Stimulated activated CD4-positive, alpha-beta T cell treated with anti-CD3 and anti-CD28 coated beads, Interleukin-1b, Interleukin-23, amount 100 ng/mL, for 1 hour (primary cell): ENCODE data around the gene TESMIN.

Experiments used
- DNase-seq, 2 donors: peaks; one replicate each; pipeline ENCODE4 v3.0.0-alpha.2; 2020; ENCODE audit warnings: low read depth in 2 of 2

TESMIN gene

DNA sequence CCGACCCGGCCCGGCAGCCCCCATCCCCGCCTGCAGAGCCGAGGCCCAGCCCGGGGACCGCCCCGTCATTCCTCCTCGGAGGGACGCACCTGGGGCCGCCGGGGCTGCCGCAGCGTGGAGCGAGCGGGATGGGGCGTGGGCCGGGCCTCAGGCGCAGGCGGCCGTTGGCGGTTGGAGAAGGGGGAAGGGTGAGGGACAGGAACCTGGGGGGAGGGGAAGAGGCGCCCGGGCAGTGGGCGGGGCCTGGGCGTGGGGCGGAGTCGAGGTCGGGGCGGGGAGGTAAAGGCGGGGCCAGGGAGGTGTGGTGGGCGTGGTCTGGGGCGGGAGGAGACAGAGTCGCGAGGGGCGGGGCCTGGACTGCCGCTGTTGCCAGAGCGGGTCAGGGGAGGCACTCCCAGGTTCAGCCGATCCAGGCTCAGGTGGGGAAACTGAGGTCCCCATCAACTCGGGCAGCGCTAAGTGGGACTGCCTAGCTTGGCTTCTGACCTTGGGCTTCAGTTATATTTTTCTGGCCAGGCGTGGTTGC is at the start of gene TESMIN:
Gene TESMIN (minus strand): TSS at position 190 of the 526 bp plus-strand sequence. CDS start 860 bp downstream, outside the sequence.
- peak; percentile 91 to 92 for DNase-seq

DNA sequence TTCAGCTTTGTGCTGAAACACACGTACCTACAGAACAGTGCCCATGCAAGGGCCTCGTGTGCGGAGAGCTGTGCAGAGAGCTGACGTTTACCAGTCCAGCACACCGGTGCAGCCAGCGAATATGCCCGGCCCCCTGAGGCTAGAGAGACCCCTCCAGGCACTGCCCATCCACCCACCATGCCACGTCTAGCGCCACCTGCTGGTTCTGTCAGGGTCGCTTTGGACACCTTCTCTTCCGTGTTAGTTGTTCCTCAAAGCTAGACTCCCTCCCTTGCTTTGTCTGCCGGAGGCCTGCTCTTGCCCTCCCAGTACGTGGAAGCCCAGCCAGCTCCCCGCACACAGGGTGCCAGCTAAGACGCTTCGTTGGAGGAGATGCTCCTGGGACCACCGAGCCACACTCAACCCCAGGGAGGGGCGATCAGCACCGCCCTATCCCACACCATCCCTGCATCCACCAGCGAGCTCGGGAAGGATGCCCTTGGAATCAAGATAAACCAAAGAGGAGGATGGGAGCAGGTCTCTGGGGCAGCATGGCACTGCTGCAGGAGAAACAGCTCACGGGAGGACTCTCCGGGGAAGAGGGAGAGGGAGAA is 47.0 kb upstream of the TESMIN start:
- peak; percentile 3 to 21 for DNase-seq

DNA sequence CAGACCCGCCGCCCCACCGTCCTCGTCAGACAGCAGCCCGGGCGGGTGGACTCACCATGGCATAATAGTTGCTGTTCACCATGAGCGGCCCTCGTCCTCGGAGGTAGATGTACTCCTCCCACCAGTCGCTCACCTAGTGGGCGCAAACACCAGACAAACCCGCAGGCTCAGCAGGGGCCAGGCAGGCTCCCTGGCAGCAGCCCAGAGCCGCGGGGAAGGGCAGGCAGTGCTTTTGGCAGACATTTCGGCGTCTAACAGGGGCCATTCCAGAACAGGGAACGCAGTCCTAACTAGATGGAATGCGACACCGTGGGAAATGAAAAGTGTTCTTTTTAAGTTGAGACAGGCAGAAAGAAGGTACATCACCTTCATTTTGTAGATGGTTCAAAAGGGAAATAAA is 45.5 kb upstream of the TESMIN start:
- DNase-seq = no peak

GRCh38 chr11:68792400-68792966 is 41.2 kb upstream of the TESMIN start:
- DNase-seq = no peak

GRCh38 chr11:68784653-68785052 is 33.3 kb upstream of the TESMIN start:
- DNase-seq = no peak

DNA sequence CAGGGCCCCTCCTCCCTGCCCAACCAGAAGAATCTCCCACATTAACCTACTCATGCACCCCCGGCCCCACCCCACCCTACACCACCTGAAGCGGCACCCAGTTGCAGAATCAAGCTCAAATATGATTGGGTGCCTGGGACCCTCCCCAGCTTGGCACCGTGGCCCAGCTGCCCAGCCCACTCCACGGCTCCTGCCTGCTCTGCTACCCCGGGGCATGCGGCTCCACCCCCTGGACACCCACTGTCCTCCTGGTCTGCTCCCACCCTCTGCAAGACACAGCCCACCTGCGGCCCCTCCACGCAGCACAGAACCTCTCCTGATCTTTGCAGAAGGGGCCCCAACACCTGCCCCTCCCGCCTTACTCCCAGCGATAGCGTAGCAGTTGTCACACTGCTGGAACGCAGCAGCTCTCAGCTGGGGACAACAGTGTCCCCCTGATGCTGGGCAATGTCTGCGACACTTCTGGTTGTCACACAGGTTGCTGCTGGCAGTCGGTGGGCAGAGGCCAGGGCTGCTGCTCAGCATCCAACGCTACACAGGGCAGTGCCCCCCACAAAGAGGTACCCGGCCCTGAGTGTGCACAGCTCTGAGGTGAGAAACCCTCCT is 32.0 kb upstream of the TESMIN start:
- no peak for DNase-seq

DNA sequence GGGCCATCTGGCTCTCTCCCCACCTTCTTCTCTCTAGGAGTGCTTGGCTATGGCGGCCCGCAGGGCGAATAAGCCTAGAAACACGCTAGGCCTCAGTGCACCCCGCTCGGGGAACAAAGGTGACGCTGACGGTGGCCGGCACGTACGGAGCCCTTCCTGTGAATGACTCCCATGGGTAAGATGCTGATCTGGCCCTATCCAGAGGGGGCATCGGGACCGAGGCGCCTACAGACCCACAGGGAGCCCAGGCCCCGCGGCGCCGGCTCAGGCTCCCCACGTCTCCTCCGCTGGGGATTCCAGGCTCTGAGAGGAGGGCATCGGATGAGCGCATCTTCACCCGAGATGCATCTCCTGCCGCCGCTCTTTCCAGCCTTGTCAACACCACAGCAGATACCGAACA is 31.4 kb upstream of the TESMIN start:
- no peak for DNase-seq

GRCh38 chr11:68780829-68781228 is 29.5 kb upstream of the TESMIN start:
- no peak for DNase-seq

DNA sequence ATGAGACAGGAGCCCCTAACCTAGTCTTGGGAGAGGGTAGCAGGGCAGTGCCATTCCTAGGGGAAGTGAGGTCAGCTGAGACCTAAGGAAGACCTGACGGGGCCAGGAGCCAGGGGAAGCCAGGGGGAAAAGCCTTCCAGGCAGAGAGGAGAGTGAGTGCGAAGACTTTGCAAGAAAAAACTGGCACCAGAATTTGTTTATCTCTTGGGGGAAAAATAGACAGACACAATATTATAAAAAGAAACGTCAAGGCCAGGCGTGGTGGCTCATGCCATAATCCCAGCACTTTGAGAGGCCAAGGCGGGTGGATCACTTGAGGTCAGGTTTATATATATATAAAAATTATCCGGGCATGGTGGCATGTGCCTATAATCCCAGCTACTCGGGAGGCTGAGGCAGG is 26.9 kb upstream of the TESMIN start:
- no peak for DNase-seq

- DNase-seq = no peak
These were observed 25.3 kb upstream of the TESMIN start for GRCh38 chr11:68776442-68777235.

GRCh38 chr11:68775951-68776388 is 24.6 kb upstream of the TESMIN start:
- no peak for DNase-seq

DNA sequence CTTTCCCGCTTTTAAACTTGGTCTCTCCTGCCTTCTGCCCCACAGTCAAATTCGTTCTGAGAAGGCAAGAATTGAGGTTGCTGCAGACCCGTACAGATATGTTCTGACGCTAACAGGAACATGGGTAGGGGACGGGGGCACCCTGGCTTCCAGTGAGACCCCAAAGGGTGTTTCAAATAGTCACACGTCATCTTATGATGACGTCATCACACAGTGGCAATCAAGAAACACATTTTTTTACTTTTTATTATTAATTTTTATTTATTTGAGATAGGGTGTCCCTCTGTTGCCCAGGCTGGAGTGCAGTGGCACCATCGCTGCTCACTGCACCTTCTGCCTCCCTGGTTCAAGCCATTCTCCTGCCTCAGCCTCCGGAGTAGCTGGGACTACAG is 22.9 kb upstream of the TESMIN start:
- DNase-seq = no peak

DNA sequence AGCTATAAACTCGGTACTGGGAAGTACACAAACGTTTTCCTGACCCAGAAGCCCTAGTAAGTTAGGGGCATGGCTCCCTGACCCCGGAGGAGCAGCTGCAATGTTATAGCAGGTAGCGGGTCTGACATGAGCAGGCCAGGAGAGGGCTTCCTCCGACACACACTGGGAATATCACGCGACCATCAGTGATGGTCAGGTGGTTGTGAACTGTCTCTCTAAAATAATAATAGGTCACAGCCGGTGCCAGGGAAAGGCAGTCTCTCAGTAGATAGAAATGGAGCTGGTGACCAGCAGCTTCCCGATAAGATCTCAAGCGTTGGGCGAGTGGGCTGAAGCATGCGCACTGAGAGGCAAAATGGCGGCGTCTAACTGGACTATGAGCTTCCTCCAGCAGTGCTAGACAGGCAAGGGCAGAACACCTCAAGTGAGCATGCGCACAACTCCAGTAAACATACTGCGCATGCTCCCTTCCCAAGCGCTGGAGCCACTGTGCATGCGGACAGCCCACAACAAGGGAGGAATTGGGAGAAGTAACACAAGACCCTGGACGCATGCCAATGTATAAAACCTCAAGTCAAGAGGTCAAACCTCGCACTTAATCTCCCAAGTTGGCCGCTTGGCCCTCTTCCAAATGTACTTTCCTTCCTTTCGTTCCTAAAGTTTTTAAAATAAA is 22.3 kb upstream of the TESMIN start:
- DNase-seq = no peak

DNA sequence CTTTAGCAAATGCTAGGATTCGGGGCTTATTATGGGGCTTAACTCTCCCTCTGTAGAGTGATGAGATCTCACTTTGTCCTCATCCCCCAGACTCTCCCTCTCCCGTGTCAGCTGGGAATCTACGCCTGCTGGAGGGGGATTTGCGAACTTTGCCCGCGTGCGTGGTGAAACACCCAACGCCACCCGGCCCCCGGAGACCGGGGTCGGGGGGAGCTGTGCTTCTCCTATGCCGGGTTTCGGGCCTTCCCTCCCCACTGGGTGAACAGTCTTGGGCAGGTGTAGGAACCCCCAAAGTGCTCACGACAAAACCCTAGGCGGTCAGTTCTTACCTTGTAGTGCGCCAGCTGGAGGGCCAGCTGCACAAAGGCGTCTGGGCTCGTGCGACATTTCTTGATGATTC is 21.6 kb upstream of the TESMIN start:
- DNase-seq = no peak

GRCh38 chr11:68770781-68771180 is 19.5 kb upstream of the TESMIN start:
- no peak for DNase-seq

- DNase-seq = no peak
These were observed 16.4 kb upstream of the TESMIN start for GRCh38 chr11:68767672-68768071.

GRCh38 chr11:68766786-68767185 is 15.5 kb upstream of the TESMIN start:
- DNase-seq = no peak

DNA sequence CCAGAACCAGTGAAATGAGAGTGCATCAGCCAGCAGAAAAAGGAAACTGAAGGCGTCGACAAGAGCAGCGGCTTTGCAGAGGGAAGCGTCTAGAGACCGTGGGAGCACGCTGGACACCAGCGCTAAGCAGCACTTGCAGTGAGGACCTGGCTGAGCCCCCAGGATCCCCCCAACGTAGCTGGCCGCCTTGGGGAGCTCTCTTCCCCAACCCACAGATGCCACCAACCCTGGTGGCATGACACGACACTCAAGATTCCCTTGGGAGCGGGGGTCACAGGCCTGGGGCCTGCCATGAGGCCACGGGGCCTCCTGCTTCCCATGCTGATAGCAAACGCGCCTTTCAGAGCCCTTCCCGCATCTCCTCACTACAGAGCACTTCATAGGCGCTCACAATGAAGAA is 13.4 kb upstream of the TESMIN start:
- DNase-seq = no peak

DNA sequence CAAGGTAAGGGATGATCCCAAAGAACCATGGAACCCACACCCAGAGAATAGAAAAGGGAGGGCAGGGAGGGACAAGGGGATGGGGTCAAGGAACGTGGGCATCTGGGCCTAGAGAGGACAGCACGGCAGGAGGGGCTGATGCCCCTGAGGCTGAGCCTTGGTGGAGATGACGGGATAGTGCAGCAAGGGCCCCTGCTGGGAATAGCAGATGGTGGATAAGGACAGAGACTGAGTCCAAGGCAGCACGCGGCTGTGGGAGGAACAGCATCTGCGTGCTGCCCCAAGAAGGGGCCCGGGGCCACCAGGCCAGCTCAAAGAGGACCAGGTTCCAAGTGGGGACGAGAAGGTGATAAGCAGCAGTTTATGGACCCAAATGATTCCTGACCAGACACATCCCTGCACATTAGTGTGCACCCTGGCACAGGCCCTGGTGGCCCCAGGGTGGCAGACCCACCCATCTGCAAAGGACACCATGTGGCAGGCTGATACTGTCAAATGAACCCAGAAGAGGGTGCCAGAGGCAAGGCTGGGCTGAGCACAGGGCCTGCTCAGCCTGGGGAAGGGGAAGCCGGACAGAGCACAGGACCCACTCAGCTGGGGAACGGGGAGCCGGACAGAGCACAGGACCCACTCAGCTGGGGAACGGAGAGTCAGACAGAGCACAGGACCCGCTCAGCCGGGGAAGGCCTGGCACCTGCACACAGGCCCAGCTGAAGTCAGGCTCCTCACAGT is 12.8 kb upstream of the TESMIN start:
- no peak for DNase-seq

DNA sequence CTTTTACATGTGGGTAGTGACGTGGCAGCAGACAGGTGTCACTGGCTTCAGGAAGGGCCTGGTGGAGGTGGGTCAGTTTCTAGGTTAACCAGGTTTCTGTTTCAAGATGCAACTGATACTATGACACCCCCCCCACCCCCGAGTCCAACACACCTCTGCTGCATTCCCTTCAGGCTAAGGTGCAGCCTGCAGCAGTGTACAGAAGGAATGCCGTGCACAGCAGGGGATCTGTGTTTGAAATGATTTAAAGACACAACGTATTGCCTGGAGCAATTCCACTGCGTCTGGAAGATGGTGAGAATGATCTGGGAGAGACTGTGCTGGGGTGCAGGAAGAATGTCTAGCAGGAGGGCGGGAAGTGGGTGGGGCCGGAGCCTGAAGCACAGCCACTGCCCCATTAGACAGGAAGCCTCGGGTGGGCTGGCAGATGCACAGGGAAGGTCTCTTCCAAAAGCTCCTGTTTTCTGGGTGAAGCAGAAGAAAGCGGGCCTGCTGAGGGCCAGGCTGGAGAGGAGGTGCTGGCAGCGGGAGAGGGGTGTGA is 11.9 kb upstream of the TESMIN start:
- DNase-seq = no peak

- DNase-seq = no peak
These were observed 11.2 kb upstream of the TESMIN start for GRCh38 chr11:68762481-68762880.
